Astrocyte of the spinal cord (primary cell): ENCODE data around the gene PCSK6.

Experiments
- DNase-seq: peaks from one replicate; pipeline ENCODE4 v3.0.0; 2011; ENCODE audit warnings: low read depth, low spot score
- H3K4me3 ChIP-seq: 2 replicates; pipeline ENCODE4 v1.5.1; 2011; ENCODE audit warnings: low read depth, mild to moderate bottlenecking, low read length, moderate library complexity
- in situ Hi-C: cut with HindIII; loops from 2 replicates; pipeline ENCODE4 v1.10.0; 2017; ENCODE audit warnings: low sequenced_read_pairs
- TF ChIP-seq, protein P1 (sequence below): IDR thresholded peaks from 2 replicates; pipeline ENCODE4 v1.5.1; 2012; ENCODE audit warnings: low read depth, mild to moderate bottlenecking, low read length, inconsistent platforms

The PCSK6 gene

DNA sequence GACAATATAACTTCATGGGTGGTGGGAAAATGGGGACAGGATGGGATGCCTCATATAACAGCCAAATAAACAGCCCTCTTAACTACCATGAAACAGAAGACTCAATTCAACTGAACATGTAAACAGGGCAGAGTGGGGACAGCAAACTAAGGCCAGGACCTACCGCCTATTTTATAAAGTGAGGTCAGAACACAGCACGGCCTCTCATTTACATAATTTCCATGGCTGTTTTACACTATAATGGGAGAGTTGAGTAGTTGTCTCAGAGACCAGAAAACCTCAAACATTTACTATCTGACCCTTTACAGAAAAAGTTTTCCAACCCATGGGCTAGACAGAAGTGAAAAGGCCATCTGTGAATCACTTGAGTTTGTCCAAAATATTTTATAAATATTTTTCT lies 137.8 kb downstream of the PCSK6 start:
- DNase-seq: no peak
- no peak overlapping the region for H3K4me3 ChIP-seq
- in situ Hi-C loops: no loop called here
- TF ChIP-seq, protein P1, sequence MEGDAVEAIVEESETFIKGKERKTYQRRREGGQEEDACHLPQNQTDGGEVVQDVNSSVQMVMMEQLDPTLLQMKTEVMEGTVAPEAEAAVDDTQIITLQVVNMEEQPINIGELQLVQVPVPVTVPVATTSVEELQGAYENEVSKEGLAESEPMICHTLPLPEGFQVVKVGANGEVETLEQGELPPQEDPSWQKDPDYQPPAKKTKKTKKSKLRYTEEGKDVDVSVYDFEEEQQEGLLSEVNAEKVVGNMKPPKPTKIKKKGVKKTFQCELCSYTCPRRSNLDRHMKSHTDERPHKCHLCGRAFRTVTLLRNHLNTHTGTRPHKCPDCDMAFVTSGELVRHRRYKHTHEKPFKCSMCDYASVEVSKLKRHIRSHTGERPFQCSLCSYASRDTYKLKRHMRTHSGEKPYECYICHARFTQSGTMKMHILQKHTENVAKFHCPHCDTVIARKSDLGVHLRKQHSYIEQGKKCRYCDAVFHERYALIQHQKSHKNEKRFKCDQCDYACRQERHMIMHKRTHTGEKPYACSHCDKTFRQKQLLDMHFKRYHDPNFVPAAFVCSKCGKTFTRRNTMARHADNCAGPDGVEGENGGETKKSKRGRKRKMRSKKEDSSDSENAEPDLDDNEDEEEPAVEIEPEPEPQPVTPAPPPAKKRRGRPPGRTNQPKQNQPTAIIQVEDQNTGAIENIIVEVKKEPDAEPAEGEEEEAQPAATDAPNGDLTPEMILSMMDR: no peak

DNA sequence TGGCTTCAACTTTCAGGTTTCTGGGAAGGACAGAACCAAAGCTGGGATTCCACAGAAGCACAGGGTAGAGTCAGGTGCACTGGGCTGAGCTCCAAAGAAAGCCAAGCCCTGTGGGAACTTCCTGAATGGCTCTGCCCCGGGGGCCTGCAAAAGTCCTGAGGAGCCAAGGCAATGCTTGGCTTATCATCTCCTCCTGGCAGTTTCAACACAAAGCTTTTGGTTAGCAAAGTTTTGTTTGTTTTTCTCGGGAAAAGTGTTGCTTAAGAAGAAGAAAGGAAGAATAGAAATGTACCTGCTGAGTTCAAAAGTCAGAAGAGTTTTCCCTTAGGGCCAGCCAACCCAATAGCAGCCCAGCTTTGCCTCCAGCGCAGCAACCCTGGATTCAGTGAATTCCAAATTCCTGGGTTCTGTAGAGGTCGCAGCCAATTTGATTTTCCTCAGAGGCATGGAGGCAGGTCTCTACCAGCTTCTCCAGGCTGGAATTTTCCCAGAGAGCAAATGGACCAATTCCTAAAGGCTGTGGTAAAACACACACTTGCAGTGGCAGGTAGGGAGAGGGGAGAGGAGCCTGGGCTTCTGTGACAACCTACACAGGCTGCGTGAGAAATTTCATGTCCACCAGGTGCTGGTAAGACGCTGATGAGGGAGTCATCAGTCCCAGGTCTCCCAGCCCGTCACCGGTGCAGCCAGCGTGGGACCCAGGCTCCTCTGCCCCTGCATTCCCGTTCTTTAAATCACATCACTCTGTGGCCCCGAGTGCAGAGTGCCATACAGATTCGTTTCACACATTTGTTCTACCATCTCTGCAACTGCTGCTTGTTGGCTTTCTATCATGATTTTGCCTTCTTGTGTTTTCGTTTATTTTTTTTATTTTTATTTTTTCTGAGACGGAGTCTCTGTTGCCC lies 140.2 kb downstream of the PCSK6 start:
- TF ChIP-seq, protein P1: no peak
- in situ Hi-C loops: no loop called here
- DNase-seq: no peak
- no peak overlapping the region for H3K4me3 ChIP-seq

DNA sequence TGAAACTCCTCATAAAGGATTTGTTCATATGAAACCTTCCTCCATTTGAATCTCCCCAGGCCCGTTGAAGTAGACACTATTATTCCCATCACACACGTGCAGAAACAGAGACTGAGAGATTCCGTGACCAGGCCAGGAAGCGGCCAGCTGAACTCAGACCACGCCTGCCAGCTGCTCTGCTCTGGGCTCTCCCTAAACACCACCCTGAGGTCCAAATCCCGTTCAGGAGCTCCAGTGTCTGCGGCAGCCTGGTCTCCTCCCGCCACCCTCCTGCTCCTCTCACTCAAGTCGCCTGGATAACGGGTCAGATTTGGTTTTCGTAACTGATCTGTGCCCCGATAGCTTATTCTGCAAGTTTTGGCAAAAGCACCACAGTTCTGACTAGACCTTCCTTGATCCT lies 140.9 kb downstream of the PCSK6 start:
- no peak overlapping the region for H3K4me3 ChIP-seq
- no peak for DNase-seq
- TF ChIP-seq, protein P1: no peak
- in situ Hi-C loops: no loop called here

DNA sequence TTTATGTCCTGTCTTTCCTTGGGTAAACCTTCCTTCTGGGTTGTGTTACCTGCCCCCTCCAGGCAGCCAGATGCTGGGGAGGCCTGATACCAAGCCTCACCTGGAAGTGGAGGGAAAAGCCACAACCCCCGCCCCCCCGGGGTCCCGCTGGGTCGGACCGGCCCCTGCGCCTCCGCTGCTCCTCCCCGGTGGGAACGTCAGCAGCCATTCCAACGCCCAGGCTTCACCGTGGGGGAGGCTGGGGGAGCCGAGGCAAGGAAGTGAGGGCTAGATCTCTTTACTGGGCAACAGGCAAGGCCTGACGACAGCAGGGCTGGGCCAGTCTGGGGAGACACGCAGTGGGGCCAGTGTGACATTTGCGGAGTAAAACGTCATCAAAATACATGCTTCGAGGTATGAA lies 141.5 kb downstream of the PCSK6 start:
- DNase-seq: no peak
- in situ Hi-C loops: no loop called here
- H3K4me3 ChIP-seq: no peak overlapping the region
- TF ChIP-seq, protein P1: no peak

DNA sequence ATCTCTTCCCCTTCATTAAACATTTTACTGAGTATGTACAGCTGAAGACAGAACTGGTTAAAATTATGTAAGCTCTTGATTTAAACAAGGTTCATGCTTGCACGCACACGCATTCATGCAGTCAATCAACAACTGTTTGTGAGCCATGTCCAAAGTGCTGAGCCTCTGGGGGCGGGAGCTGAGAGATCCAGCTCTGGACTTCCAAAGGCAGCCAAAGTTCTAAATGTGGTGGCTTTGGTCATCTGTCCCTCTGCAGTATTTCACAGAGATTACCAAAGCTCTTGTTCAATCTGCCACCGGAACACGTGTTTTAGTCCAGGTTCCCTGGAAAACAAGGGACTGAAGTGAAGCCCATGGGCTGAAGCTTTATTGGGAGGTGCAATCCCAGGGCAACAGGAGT lies 142.1 kb downstream of the PCSK6 start:
- DNase-seq: no peak
- in situ Hi-C loops: no loop called here
- H3K4me3 ChIP-seq: no peak overlapping the region
- TF ChIP-seq, protein P1: no peak

DNA sequence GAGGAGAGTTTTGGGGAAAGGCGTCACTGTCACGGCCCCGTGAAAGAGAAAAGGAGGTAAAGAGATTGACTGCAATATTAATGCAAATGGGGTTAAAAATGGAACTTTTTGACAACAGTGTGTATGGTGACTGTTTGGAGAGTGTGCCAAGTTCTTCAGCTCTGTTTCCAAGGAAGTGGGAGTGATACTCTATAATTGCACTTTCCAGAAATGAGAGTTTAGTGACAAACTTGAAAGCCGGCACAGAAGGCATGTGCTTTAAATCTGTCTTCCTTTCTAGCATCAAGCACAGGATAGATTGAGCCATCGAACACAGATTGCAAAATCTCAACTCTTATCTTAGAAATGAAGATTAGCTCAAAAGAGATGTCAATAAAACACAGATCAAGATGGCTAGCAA lies 142.6 kb downstream of the PCSK6 start:
- no peak for DNase-seq
- in situ Hi-C loops: no loop called here
- TF ChIP-seq, protein P1: no peak
- no peak overlapping the region for H3K4me3 ChIP-seq
